Stimulated activated CD4-positive, alpha-beta T cell treated with anti-CD3 and anti-CD28 coated beads, TNF-alpha, amount 100 ng/mL, for 1 hour (primary cell): Measurements from ENCODE around the gene CABLES2.

ENCODE experiments used
- DNase-seq, 3 donors: peaks; one replicate each; pipeline ENCODE4 v3.0.0-alpha.2; 2020; ENCODE audit warnings: low read depth in 3 of 3, low spot score in 1 of 3

Gene CABLES2

GRCh38 chr20:62405108-62405980 lies 1.7 kb downstream of the CABLES2 start:
- no peak for DNase-seq

- no peak for DNase-seq
These were observed 2.4 kb downstream of the CABLES2 start for GRCh38 chr20:62404761-62405107.

GRCh38 chr20:62404112-62404665 lies 2.9 kb downstream of the CABLES2 start:
- DNase-seq = no peak

- DNase-seq = no peak
These were observed 3.8 kb downstream of the CABLES2 start for GRCh38 chr20:62403331-62403730.

- DNase-seq = no peak
These were observed 4.5 kb downstream of the CABLES2 start for GRCh38 chr20:62402456-62403150.

GRCh38 chr20:62401331-62401779 lies 5.7 kb downstream of the CABLES2 start:
- DNase-seq = no peak

GRCh38 chr20:62400541-62400940 lies 6.5 kb downstream of the CABLES2 start:
- DNase-seq = no peak

- no peak for DNase-seq
These were observed 7.1 kb downstream of the CABLES2 start for GRCh38 chr20:62400021-62400420.

- DNase-seq = no peak
These were observed 8.8 kb downstream of the CABLES2 start for GRCh38 chr20:62398120-62398821.

GRCh38 chr20:62396367-62397239 lies 10.5 kb downstream of the CABLES2 start:
- DNase-seq = no peak

- no peak for DNase-seq
These were observed 11.5 kb downstream of the CABLES2 start for GRCh38 chr20:62395311-62396242.

GRCh38 chr20:62394248-62395245 lies 12.5 kb downstream of the CABLES2 start:
- DNase-seq = no peak

GRCh38 chr20:62393830-62394229 lies 13.3 kb downstream of the CABLES2 start:
- DNase-seq = no peak

- no peak for DNase-seq
These were observed 13.8 kb downstream of the CABLES2 start for GRCh38 chr20:62393335-62393665.

- no peak for DNase-seq
These were observed 14.3 kb downstream of the CABLES2 start for GRCh38 chr20:62392621-62393334.

GRCh38 chr20:62392077-62392418 lies 15.0 kb downstream of the CABLES2 start:
- no peak for DNase-seq

GRCh38 chr20:62391165-62392076 lies 15.7 kb downstream of the CABLES2 start:
- no peak for DNase-seq
